ENCODE data around the gene SCAP.

The SCAP gene

GRCh38 chr3:47404955-47405790 lies 70.6 kb downstream of the SCAP start:
- H3K27ac ChIP-seq, result no peak overlapping the region
- H3K4me2 ChIP-seq (ENCODE audit: low read length), result no peak overlapping the region
- H3K79me2 ChIP-seq, result peaks cover 30% of the 10 kb centered on the region
- H3K4me1 ChIP-seq, result peaks cover 4% of the 10 kb centered on the region
- H3K27me3 ChIP-seq (ENCODE audit: control insufficient read depth, insufficient read depth, low read length), result no peaks in the 10 kb centered on the region
- H2AFZ ChIP-seq, result no peak overlapping the region
- H3K9me3 ChIP-seq (ENCODE audit: control insufficient read depth, low read length), result no peaks in the 10 kb centered on the region
- TF ChIP-seq CTCF (IDR thresholded peaks at IDR 0.05), result no peak
- no peak overlapping the region for H3K9ac ChIP-seq
- H3K36me3 ChIP-seq (ENCODE audit: control insufficient read depth, insufficient read depth, low read length), result no peaks in the 10 kb centered on the region
- no peak overlapping the region for H3K4me3 ChIP-seq (ENCODE audit: low read depth, low read length)

DNA sequence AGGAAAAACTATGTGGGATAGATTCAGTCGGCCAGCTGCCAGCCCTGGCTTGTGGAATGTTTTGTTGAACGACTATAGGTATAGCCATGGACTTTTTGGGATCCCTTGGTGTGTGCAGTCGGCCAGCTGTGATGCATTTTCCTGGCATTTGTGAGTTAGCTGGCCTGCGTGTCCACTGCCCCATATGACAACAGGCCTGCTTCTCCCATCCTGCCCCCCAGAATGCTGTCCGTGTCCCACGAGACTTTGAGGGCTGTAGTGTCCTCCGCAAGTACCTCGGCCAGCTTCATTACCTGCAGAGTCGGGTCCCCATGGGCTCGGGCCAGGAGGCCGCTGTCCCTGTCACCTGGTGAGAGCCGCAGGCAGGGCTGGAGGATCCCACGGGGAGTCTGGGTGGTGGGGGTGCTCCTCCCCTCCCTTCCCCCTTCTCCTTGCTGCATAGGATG lies 71.3 kb downstream of the SCAP start:
- no peaks in the 10 kb centered on the region for H3K9me3 ChIP-seq (ENCODE audit: control insufficient read depth, low read length)
- no peaks in the 10 kb centered on the region for H3K27me3 ChIP-seq (ENCODE audit: control insufficient read depth, insufficient read depth, low read length)
- H3K4me3 ChIP-seq (ENCODE audit: low read depth, low read length), result no peak overlapping the region
- no peak for TF ChIP-seq CTCF (IDR thresholded peaks at IDR 0.05)
- H3K9ac ChIP-seq, result no peak overlapping the region
- no peak overlapping the region for H2AFZ ChIP-seq
- H3K27ac ChIP-seq, result no peak overlapping the region
- H3K4me2 ChIP-seq (ENCODE audit: low read length), result no peak overlapping the region
- peaks cover 35% of the 10 kb centered on the region for H3K79me2 ChIP-seq
- H3K36me3 ChIP-seq (ENCODE audit: control insufficient read depth, insufficient read depth, low read length), result no peaks in the 10 kb centered on the region
- peaks cover 4% of the 10 kb centered on the region for H3K4me1 ChIP-seq

GRCh38 chr3:47399531-47400270 lies 76.0 kb downstream of the SCAP start:
- H3K36me3 ChIP-seq (ENCODE audit: control insufficient read depth, insufficient read depth, low read length), result no peaks in the 10 kb centered on the region
- H3K79me2 ChIP-seq, result peaks cover 57% of the 10 kb centered on the region
- no peak overlapping the region for H3K27ac ChIP-seq
- H3K9me3 ChIP-seq (ENCODE audit: control insufficient read depth, low read length), result no peaks in the 10 kb centered on the region
- no peaks in the 10 kb centered on the region for H3K27me3 ChIP-seq (ENCODE audit: control insufficient read depth, insufficient read depth, low read length)
- no peak overlapping the region for H3K9ac ChIP-seq
- peaks cover 19% of the 10 kb centered on the region for H3K4me1 ChIP-seq
- no peak for TF ChIP-seq CTCF (IDR thresholded peaks at IDR 0.05)
- no peak overlapping the region for H3K4me2 ChIP-seq (ENCODE audit: low read length)
- H3K4me3 ChIP-seq (ENCODE audit: low read depth, low read length), result no peak overlapping the region
- H2AFZ ChIP-seq, result no peak overlapping the region

- Histone ChIP-seq H3K4me2 (ENCODE audit: low read length) (no peak overlapping the region), H2AFZ (no peak overlapping the region), H3K9ac (no peak overlapping the region), H3K27ac (no peak overlapping the region), H3K79me2 (peaks cover 50% of the 10 kb centered on the region), H3K36me3 (ENCODE audit: control insufficient read depth, insufficient read depth, low read length) (no peaks in the 10 kb centered on the region), H3K4me1 (peaks cover 24% of the 10 kb centered on the region), H3K9me3 (ENCODE audit: control insufficient read depth, low read length) (no peaks in the 10 kb centered on the region), H3K27me3 (ENCODE audit: control insufficient read depth, insufficient read depth, low read length) (no peaks in the 10 kb centered on the region), H3K4me3 (ENCODE audit: low read depth, low read length) (no peak overlapping the region)
- TF ChIP-seq CTCF (IDR thresholded peaks at IDR 0.05), result no peak
These were observed 76.7 kb downstream of the SCAP start for GRCh38 chr3:47399016-47399415.
